ENCODE measurements around the gene AGBL2. TPM values are rescaled to one million over a fixed set of nuclear protein-coding genes. Genes with fewer than 3 reads are reported as not detected.

Gene AGBL2

DNA sequence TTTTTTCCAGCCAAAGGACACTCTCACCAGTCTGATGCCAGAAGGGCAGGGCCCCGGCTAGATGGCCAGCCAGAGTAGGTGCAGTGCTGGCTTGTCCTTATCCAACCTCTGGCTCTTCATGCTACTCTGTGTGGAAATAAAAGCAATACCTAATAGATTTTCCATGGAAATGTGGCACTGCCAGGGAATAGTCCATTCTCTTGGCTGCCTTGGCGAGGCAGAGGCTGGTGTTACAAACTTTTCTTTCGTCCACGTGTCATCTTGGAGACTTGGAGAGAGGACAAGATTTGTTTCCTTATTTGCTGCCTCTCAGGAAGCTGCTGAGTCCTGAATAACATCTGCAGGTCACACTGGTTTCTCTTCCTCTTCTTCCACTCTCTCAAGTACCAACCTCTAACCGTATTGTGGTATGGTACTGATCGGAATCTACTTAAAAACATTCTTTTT lies 103.8 kb downstream of the AGBL2 start:
- H3K27ac ChIP-seq (ENCODE audit: low read length, poor library complexity, severe bottlenecking): no peak overlapping the region
- H2AK5ac ChIP-seq (ENCODE audit: low read length, severe bottlenecking): no peak overlapping the region
- H4K8ac ChIP-seq (ENCODE audit: low read length): no peak overlapping the region
- H3K4me1 ChIP-seq (ENCODE audit: control insufficient read depth, insufficient read depth, low read depth, low read length): peaks cover 3% of the 10 kb centered on the region
- H2BK120ac ChIP-seq (ENCODE audit: low read depth, low read length): no peak overlapping the region
- H3K23ac ChIP-seq (ENCODE audit: low read length in 2 of 2): no peak overlapping the region
- H2BK5ac ChIP-seq (ENCODE audit: low read depth, low read length, poor library complexity, severe bottlenecking): no peak overlapping the region
- no peak overlapping the region for H3K4me3 ChIP-seq (ENCODE audit: insufficient read depth in 1 of 2, low read depth in 1 of 2, low read length in 2 of 2)
- H2BK15ac ChIP-seq (ENCODE audit: low read depth, poor library complexity, severe bottlenecking): peak overlapping the region; percentile 45
- no peak overlapping the region for H3K4ac ChIP-seq (ENCODE audit: low read depth in 1 of 2, low read length in 2 of 2)
- H3K36me3 ChIP-seq (ENCODE audit: control insufficient read depth in 1 of 2, insufficient read depth in 2 of 2, low read depth in 1 of 2, low read length in 2 of 2): peaks cover 3 to 37% of the 10 kb centered on the region in 2 experiments
- WGBS: 93% methylated on average over 6 of the region's 6 CpGs
- H3K4me2 ChIP-seq (ENCODE audit: low read length, poor library complexity, severe bottlenecking): no peak overlapping the region
- no peaks in the 10 kb centered on the region for H3K79me1 ChIP-seq (replicated peaks; ENCODE audit: low read length, poor library complexity, severe bottlenecking)
- no peaks in the 10 kb centered on the region for H3K9me3 ChIP-seq (ENCODE audit: control insufficient read depth, low read length)
- no peak for DNase-seq
- no peak overlapping the region for H3K18ac ChIP-seq (ENCODE audit: low read depth in 1 of 2, low read length in 2 of 2)
- H2AFZ ChIP-seq (ENCODE audit: low read depth, low read length): no peak overlapping the region
- H3K14ac ChIP-seq (ENCODE audit: low read length in 2 of 2): no peak overlapping the region
- no peak overlapping the region for H3K9ac ChIP-seq (ENCODE audit: low read length)
- no peaks in the 10 kb centered on the region for H3K27me3 ChIP-seq (ENCODE audit: control insufficient read depth in 1 of 2, insufficient read depth in 1 of 2, low read length in 2 of 2)
- H2BK12ac ChIP-seq (ENCODE audit: low read length in 2 of 2): no peak overlapping the region
- no peak overlapping the region for H4K91ac ChIP-seq (ENCODE audit: low read length)

DNA sequence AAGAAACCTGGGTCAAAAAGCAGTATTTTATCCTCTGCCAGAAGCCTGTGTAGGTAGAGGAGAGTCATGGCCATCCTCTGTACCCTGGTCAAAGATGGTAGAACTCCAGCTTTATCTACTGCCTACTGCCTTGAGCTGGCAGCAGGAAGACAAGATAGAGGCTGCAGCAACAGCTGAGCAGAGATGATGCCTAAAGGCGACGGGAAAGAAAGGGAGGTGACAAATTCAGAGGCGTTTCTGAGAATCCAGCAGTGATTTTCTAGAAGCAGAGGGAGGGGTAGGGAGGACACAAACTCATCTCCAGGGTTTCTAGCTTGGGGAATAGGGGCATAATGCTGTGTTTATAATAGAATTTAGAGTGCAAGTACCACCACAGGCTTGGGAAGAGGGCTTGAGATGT lies 105.5 kb downstream of the AGBL2 start:
- no peak overlapping the region for H4K91ac ChIP-seq (ENCODE audit: low read length)
- H2BK120ac ChIP-seq (ENCODE audit: low read depth, low read length): no peak overlapping the region
- peaks cover 0 to 28% of the 10 kb centered on the region in 2 experiments for H3K36me3 ChIP-seq (ENCODE audit: control insufficient read depth in 1 of 2, insufficient read depth in 2 of 2, low read depth in 1 of 2, low read length in 2 of 2)
- no peak overlapping the region for H2BK12ac ChIP-seq (ENCODE audit: low read length in 2 of 2)
- H3K4me1 ChIP-seq (ENCODE audit: control insufficient read depth, insufficient read depth, low read depth, low read length): peaks cover 3% of the 10 kb centered on the region
- H3K9me3 ChIP-seq (ENCODE audit: control insufficient read depth, low read length): no peaks in the 10 kb centered on the region
- H3K9ac ChIP-seq (ENCODE audit: low read length): no peak overlapping the region
- no peak overlapping the region for H3K4ac ChIP-seq (ENCODE audit: low read depth in 1 of 2, low read length in 2 of 2)
- H3K14ac ChIP-seq (ENCODE audit: low read length in 2 of 2): no peak overlapping the region
- H3K18ac ChIP-seq (ENCODE audit: low read depth in 1 of 2, low read length in 2 of 2): no peak overlapping the region
- H2BK15ac ChIP-seq (ENCODE audit: low read depth, poor library complexity, severe bottlenecking): no peak overlapping the region
- no peak overlapping the region for H2AFZ ChIP-seq (ENCODE audit: low read depth, low read length)
- no peak overlapping the region for H3K4me3 ChIP-seq (ENCODE audit: insufficient read depth in 1 of 2, low read depth in 1 of 2, low read length in 2 of 2)
- H3K4me2 ChIP-seq (ENCODE audit: low read length, poor library complexity, severe bottlenecking): no peak overlapping the region
- H3K79me1 ChIP-seq (replicated peaks; ENCODE audit: low read length, poor library complexity, severe bottlenecking): no peaks in the 10 kb centered on the region
- 75% methylated on average over 3 of the region's 3 CpGs for WGBS
- H2BK5ac ChIP-seq (ENCODE audit: low read depth, low read length, poor library complexity, severe bottlenecking): no peak overlapping the region
- H4K8ac ChIP-seq (ENCODE audit: low read length): no peak overlapping the region
- H3K27me3 ChIP-seq (ENCODE audit: control insufficient read depth in 1 of 2, insufficient read depth in 1 of 2, low read length in 2 of 2): no peaks in the 10 kb centered on the region
- H3K23ac ChIP-seq (ENCODE audit: low read length in 2 of 2): no peak overlapping the region
- DNase-seq: no peak
- no peak overlapping the region for H2AK5ac ChIP-seq (ENCODE audit: low read length, severe bottlenecking)
- no peak overlapping the region for H3K27ac ChIP-seq (ENCODE audit: low read length, poor library complexity, severe bottlenecking)

Small RNA genes lying within 50 kb of the gene (small RNA-seq; reads per million reads assigned to genes)
- not detected for gene RF00019 (ENCODE audit: low read depth)

Measured in mesenchymal stem cell (in vitro differentiated cells and primary cell).